Measurements from ENCODE around the gene ANOS1.
"Not testable (repeated sequence)": the region's sequence is repeated elsewhere in the genome, so short reads cannot be mapped to it uniquely, and the experiment has no call there.

ANOS1 gene

DNA sequence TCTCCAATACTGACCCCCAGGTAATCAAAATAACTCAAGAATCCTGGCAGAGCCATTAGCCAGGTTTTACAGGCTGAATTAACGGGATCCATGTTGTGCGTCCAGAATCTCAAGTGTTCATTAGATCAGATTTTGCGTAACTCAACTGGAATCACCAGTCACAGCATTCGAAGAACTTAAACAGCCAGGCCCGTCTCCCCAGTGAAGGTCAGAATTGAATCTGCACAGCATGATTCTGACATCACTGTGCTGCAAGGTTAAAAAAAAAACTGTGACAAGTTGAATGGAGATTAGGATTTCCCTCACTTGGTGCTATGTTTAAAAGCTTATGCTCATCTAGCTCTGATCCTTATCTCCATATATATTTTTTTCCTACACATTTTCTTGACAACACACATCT is 96.1 kb downstream of the ANOS1 start:
- in situ Hi-C loops (cut with HindIII; ENCODE audit: low sequenced_read_pairs) = no loop called here

DNA sequence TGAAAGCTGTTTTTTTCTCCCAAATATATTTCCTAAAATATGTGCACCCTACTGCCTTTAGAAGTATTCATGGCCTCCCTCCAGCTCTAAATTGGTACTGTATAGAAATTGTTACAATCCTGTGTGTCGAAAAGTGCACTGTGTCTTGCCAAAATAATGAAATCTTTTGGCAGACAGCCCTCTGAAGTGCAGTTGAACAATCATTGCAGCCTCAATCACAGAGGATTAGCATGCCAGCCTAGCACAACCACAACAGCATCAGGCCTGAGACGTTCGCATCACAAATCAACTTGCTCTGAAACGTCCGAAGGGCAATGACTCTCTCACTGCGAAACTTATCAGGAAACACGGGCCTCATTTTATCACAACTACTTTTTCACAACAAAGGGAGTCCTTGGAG is 99.0 kb downstream of the ANOS1 start:
- in situ Hi-C loops (cut with HindIII; ENCODE audit: low sequenced_read_pairs) = no loop called here

DNA sequence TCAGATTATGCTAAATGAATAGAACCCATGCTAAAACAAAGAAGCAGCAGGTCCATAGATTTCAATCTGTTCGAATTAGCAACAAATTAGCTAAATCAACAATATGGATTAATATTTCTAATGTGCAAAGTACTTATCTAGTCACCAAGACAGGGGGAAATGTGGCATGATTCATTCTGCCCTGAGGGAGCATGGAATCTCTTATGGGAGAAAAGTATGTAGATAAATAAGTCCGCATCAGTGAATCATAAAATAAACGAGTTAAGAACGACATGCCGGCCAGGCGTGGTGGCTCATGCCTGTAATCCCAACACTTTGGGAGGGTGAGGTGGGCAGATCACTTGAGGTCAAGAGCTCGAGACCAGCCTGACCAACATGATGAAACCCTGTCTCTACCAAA is 102.1 kb downstream of the ANOS1 start:
- in situ Hi-C loops (cut with HindIII; ENCODE audit: low sequenced_read_pairs) = no loop called here

DNA sequence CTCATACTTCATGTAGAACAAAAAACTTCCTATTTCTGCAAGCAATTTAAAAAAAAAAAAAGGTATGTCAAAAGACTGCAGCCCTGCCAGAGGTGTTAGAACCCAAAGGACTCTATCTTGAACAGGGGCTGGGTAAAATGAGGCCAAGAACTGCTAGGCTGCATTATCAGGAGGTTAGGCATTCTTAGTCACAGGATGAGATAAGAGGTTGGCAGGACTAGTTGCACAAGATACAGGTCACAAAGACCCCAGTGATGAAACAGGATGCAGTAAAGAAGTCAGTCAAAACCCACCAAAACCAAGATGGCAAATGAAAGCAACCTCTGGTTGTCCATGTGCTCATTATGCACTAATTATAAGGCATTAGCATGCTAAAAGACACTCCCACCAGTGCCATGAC is 104.1 kb downstream of the ANOS1 start:
- in situ Hi-C loops (cut with HindIII; ENCODE audit: low sequenced_read_pairs) = no loop called here

DNA sequence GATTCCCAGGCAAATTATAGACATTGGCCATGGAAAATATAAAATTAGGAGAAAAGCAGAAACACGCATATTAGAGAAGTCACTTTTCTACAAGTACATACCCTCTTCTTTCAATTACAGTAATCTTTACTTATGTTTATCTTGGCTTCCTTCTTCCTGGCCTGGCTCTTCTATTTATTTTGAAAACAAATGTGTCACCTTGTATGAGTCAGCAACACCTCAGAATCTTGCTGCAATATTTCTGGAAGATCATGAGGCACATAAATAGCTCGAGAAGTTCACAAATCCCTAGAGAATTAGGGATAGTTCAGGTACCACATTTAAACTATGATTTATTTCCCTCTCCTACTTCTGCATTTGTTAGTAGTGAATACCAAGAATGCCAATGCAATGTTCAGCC is 124.6 kb downstream of the ANOS1 start:
- in situ Hi-C loops (cut with HindIII; ENCODE audit: low sequenced_read_pairs) = no loop called here

DNA sequence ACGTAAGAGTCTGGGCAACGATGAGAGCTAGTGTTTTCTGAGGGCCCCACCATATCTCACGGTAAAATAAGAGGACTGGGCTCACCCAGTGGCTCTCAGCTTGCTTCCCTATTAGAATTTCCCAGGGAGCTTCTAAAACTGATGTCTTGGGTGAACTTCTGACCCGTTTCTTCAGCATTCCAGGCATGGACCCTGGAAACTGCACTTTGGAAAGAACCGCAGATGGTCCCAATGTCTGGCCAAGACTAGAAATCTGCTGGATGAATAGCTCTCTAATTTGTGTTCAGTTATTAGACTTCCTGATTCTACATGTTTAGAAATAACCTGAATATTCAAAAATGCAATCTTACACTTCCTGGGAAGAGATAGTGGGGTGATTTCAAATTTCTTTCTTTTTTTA is 127.8 kb downstream of the ANOS1 start:
- in situ Hi-C loops (cut with HindIII; ENCODE audit: low sequenced_read_pairs) = no loop called here

DNA sequence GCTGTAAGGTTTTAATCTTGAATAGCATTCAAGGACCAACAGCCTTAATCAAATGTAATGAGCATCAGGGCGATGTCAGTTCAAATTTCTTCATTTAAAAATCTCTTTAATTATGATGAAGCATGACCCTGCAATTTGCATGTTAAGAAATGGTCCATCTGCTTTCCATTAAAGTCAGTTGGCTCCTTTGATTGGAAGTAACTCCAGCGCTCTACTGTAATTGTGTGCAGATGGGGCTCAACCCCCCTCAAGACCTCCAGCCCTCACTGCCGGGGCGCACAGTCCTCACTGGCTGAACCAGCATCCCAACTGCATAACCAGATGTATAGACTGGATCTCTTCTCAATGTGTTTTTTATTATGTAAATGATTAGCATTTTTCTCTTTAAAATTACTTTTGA is 140.4 kb downstream of the ANOS1 start:
- in situ Hi-C loops (cut with HindIII; ENCODE audit: low sequenced_read_pairs) = no loop called here

DNA sequence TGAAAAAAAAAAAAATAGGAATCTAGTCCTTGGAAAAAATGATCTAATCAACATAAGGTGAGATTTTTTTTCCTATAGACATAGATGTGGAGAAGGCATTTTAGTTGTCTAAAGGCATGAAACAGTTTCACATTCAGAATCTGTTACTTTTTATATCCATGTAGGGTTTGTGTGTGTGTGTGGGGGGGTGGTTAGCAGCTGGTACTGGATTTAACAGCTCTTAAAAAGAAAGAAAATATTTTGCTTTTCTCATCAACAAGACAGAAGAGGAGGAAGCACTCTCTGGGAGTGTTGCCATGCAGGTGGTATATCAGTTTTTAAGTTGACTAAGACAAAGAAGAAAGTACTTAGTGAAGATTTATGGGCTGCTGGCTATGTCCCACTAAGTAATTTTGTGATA is 145.0 kb downstream of the ANOS1 start:
- in situ Hi-C loops (cut with HindIII; ENCODE audit: low sequenced_read_pairs) = no loop called here

DNA sequence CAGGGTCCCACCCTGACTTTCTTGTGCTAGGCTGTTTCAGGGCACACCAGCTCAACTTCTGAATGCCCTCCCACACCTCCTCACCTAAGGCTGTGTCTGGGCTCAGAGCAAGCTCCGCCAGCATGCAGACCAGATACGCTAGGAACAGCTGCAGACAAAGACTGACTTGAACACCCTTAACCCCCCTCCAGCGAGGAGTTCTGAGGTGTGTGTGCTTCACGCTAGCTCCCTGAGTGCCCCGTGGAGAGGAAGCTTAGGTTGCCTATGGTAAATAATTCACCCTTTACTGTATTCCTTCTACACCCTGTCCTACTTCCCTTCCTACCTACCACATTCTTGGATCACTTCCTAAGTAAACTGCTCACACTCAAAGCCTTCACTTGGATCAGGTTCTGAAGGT is 152.3 kb downstream of the ANOS1 start:
- in situ Hi-C loops (cut with HindIII; ENCODE audit: low sequenced_read_pairs) = no loop called here

DNA sequence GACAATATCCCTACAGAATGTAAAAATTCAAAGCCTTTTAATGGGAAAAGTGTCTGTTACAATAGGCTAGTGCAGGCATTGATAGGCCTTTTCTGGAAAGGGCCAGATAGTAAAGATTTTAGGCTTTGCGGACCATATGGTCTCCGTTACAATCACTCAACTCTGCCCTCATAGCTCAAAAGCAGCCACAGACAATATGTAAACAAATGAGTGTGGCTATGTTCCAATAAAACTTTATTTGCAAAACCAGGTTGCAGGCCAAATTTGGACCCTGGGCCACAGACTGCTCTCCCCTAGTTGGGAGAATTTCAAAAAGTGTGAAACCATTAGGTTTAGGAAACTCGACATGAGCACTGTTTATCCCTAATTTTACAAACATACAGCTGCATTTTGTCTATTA is 155.1 kb downstream of the ANOS1 start:
- in situ Hi-C loops (cut with HindIII; ENCODE audit: low sequenced_read_pairs) = no loop called here

DNA sequence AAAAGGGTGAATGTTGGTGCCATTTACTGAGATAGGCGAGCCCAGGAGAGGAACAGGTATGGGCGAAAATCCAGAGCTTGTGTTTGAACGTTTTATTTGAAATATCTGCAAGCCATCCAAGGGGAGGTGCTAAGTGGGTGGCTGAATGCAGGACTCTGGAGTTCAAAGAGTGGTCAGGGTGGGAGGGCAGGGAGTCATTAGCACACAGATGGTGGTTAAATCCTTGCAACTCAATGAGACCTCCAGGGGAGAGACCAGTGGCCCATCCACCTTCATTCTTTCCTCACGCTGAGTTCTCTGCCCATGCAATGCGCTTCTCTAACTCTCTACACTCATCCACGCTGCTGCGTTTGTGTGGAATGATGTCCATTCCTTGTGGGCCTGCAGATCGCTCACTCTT is 166.2 kb downstream of the ANOS1 start:
- in situ Hi-C loops (cut with HindIII; ENCODE audit: low sequenced_read_pairs) = no loop called here

DNA sequence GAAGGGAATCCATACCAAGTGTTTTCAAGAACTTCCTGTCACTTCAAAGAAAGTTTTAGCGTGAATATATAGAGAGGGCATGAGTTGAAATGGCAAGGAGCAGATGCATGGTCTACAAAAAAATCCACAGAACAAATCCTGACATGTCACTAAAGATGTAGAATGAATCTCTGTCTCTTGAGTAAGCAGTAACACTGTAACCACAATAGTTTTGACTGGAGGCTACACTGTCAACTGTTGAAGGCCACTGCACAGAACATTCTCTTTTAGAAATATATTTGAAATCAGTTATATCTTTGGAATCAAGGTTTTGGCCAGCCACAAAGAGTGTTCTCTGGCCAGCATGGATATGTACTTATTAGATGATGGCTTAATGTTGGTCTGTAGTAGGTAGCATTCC is 183.5 kb downstream of the ANOS1 start:
- in situ Hi-C loops (cut with HindIII; ENCODE audit: low sequenced_read_pairs) = no loop called here

DNA sequence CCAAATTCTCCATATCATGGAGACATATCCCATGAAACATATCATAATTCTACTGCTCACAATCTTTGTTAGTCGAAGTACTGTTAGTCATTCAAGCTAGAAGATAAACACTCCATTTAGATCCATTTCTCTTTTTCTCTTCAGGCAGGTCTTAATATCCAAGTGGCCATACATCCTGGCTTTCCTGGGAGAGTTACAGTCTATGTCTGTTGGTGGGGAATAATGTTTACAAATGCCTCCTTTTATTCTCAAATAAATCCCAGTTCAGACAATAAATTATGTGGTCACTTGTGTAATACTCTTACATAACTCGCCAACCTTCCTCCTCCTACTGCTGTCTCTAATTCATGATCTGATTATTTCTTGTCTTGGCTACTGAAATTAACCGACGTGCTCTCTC is 185.2 kb downstream of the ANOS1 start:
- in situ Hi-C loops (cut with HindIII; ENCODE audit: low sequenced_read_pairs) = no loop called here

DNA sequence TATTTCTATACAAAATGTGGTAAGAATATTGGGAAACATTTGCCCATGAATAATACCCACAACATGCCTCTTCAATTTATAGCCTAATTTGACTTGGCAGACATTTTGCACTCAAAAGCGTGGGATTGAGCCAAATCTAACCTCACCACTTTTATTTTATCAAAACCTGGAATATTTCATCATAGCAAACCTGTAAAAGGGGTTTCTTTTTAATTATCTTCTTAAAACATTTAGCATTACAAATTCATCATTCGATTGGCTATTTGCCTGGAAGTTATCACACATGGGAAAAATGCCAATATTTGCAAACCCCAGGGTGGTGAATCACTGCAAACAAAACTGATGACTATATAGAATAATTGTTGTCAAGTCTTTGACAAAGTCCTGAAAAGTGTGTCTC is 211.1 kb downstream of the ANOS1 start:
- in situ Hi-C loops (cut with HindIII; ENCODE audit: low sequenced_read_pairs) = no loop called here

DNA sequence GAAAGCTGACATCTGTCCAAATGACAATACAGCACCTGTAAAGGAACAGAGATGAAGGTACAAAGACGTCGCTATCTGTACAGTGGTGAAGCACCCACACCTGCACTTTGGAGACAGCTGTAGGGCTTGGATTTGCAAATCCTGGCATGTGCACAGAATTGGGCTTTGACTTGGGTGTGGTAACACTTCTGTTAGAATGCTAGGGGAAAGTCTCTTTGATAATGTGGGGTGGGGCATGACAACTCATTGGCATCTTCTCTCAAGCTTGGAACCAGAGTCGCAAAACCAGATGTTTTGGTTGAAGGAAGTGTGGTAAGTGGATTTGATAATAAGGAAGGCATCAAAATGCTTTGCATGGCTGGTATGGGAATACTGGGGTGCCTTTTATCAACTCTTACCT is 211.8 kb downstream of the ANOS1 start:
- in situ Hi-C loops (cut with HindIII; ENCODE audit: low sequenced_read_pairs) = no loop called here

DNA sequence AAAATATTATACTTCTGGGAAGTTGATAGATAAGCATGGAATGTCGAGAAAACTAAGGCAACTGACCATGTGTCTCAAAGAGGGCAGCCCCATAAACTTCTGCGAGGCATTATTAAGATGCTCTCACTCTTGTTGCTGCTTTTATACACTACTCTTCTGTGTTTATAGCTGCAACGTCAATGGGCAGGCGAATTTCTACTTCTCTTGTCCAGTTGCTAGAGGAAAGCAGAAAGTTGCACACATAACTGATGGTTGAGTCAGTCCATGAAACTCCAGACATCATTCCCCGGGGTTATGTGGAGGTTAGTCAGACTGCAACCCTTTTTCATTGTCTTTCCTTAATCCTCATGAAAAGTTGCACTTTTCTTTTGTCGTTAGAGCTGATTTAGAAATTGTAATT is 227.5 kb downstream of the ANOS1 start:
- in situ Hi-C loops (cut with HindIII; ENCODE audit: low sequenced_read_pairs) = no loop called here

DNA sequence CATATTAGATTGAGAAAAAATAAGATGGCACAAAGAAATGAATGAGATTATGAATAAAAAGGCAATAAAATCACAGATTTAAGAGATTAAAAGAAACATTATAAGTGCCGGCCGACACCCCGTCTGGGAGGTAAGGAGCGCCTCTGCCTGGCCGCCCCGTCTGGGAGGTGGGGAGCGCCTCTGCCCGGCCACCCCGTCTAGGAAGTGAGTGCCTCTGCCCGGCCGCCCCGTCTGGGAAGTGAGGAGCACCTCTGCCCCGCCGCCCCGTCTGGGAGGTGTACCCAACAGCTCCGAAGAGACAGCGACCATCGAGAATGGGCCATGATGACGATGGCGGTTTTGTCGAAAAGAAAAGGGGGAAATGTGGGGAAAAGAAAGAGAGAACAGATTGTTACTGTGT is 229.8 kb downstream of the ANOS1 start:
- in situ Hi-C loops (cut with HindIII; ENCODE audit: low sequenced_read_pairs) = not testable (repeated sequence)

DNA sequence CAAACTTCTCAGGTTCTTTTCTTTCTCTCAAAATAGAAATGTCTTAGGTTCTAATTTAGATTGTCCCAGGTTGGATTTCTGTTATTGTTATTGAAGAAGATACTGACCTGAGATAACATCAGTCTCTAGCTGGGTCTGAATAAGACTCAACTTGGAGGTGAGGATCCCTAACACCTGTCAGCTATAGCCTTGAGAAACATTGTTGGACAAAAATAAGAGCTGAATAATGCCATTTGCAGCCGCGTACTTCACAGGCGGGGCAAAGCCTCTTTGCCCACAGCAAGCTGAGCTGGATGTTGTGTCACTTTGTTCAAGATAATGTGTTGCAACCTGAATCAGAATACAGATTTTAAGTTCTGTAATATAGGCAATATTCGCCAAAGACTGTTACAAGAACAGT is 231.7 kb downstream of the ANOS1 start:
- in situ Hi-C loops (cut with HindIII; ENCODE audit: low sequenced_read_pairs) = no loop called here

DNA sequence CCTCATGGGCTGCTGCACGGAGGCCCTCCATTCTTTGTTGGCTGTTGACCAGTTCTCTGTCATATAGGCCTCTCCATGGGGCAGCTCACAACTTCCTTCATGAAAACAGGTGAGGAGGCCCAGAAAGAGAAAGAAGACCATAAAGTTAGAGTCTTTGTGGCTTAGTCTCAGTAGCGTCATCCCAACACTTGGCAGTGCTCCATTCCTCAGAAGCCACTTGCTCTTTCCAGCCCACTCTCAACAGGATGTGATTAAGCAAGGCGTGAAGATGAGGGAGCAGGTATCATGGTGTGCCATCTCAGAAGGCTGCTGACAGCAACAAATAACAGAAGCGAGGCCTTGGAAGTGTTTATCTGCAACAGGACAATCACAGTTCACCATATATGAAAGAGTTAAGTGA is 236.9 kb downstream of the ANOS1 start:
- in situ Hi-C loops (cut with HindIII; ENCODE audit: low sequenced_read_pairs) = not testable (repeated sequence)

DNA sequence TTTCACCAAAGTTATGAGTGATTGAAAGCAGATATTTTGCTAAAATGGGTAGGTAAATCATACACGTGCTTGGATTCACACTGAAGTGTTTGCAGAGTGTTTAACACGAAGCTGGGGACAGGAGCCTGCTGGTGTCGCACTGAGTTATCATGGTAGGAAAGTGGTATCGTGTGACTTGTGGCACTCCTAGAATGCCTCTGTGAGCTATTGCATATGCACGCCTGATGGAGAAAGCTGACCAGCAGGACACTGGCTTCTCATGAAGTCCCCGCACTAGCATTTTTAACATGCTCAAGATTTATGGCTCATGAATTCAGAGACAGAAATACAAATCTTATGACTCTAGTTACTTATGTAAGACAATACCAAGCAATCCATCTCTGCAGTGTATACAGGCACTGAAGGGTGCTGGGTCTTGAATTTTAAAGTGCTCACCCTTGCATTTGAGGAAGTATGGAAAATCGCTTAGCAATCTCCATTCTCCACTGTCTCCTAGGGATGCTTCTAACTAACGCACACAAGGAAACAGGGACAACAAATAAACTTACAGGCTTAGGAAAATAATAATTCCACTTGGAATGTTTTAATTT is 247.5 kb downstream of the ANOS1 start:
- in situ Hi-C loops (cut with HindIII; ENCODE audit: low sequenced_read_pairs) = no loop called here
